Measurements from ENCODE around the gene METTL17.

DNA sequence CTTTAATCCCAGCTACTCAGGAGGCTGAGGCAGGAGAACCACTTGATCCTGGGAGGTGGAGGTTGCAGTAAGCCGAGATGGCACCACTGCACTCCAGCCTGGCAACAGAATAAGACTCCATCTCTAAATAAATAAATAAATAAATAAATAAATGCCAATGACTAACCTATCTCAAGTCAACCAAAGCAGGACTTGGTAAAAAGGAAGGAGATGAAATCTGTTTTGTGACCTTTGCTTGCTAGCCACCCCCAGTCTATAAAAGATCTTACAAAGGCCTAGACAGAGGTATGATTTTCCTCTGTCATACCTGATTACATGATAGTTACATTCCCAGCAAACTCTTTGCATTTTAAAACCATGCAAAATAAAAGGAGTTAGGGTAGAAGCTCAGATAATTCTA lies 13.5 kb upstream of the METTL17 start:
- TF ChIP-seq ZNF274 (IDR thresholded peaks at IDR 0.05; ENCODE audit: borderline replicate concordance, extremely low read depth, low read length): no peak
- TF ChIP-seq CEBPB (IDR thresholded peaks at IDR 0.05; ENCODE audit: low read depth, low read length): no peak
- TF ChIP-seq SIN3A (conservative IDR thresholded peaks at IDR 0.05 in 1 of 2, IDR thresholded peaks at IDR 0.05 in 1 of 2; ENCODE audit: low read depth in 1 of 2, low read length in 2 of 2): no peak
- TF ChIP-seq EP300 (IDR thresholded peaks at IDR 0.05; ENCODE audit: borderline replicate concordance in 1 of 2, low read depth in 2 of 2, low read length in 2 of 2): no peak
- no peak for TF ChIP-seq FOSL1 (IDR thresholded peaks at IDR 0.05; ENCODE audit: insufficient read depth, low read depth, low read length)
- TF ChIP-seq EZH2 (IDR thresholded peaks at IDR 0.05; ENCODE audit: low read depth, low read length, severe bottlenecking): no peak
- TF ChIP-seq POLR2A (IDR thresholded peaks at IDR 0.05; ENCODE audit: control extremely low read depth in 1 of 2, low read depth in 2 of 2, low read length in 2 of 2): no peak
- no peak for TF ChIP-seq RFX5 (IDR thresholded peaks at IDR 0.05; ENCODE audit: borderline replicate concordance, low read depth, low read length)
- TF ChIP-seq, protein P1, sequence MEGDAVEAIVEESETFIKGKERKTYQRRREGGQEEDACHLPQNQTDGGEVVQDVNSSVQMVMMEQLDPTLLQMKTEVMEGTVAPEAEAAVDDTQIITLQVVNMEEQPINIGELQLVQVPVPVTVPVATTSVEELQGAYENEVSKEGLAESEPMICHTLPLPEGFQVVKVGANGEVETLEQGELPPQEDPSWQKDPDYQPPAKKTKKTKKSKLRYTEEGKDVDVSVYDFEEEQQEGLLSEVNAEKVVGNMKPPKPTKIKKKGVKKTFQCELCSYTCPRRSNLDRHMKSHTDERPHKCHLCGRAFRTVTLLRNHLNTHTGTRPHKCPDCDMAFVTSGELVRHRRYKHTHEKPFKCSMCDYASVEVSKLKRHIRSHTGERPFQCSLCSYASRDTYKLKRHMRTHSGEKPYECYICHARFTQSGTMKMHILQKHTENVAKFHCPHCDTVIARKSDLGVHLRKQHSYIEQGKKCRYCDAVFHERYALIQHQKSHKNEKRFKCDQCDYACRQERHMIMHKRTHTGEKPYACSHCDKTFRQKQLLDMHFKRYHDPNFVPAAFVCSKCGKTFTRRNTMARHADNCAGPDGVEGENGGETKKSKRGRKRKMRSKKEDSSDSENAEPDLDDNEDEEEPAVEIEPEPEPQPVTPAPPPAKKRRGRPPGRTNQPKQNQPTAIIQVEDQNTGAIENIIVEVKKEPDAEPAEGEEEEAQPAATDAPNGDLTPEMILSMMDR (IDR thresholded peaks at IDR 0.05; ENCODE audit: control extremely low read depth in 1 of 3, insufficient read depth in 1 of 3, low read depth in 1 of 3, low read length in 3 of 3): no peak
- TF ChIP-seq, protein P2, sequence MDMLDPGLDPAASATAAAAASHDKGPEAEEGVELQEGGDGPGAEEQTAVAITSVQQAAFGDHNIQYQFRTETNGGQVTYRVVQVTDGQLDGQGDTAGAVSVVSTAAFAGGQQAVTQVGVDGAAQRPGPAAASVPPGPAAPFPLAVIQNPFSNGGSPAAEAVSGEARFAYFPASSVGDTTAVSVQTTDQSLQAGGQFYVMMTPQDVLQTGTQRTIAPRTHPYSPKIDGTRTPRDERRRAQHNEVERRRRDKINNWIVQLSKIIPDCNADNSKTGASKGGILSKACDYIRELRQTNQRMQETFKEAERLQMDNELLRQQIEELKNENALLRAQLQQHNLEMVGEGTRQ (IDR thresholded peaks at IDR 0.05; ENCODE audit: low read length): no peak
- TF ChIP-seq PHF8 (conservative IDR thresholded peaks at IDR 0.05; ENCODE audit: low read depth, low read length): no peak
- TF ChIP-seq TAF1 (IDR thresholded peaks at IDR 0.05; ENCODE audit: low read depth, low read length): no peak
- no peak for TF ChIP-seq MAFK (IDR thresholded peaks at IDR 0.05; ENCODE audit: low read depth, low read length)
